ENCODE results near the gene MAN2B2.

Gene MAN2B2

GRCh38 chr4:6640292-6641163, 65.5 kb downstream of the MAN2B2 start, which contains the start of gene MRFAP1:
MRFAP1 (plus strand) TSS chr4:6640685; CDS start chr4:6640863, 178 bp downstream.
- H3K4me2 ChIP-seq (ENCODE audit: low read length): peak within 1 kb of the TSS; percentile 92
- peak within 1 kb of the TSS; percentile 92 for H3K27ac ChIP-seq (ENCODE audit: low read length)
- H3K9me3 ChIP-seq (ENCODE audit: insufficient read depth, low read length): no peaks in the 10 kb centered on the region
- H3K27me3 ChIP-seq (ENCODE audit: low read depth, low read length): no peaks in the 10 kb centered on the region
- H3K9ac ChIP-seq (ENCODE audit: low read length): peak within 1 kb of the TSS; percentile 92
- peak within 1 kb of the TSS; percentile 92 for H3K4me3 ChIP-seq (ENCODE audit: low read length)
- no peak for TF ChIP-seq EZH2phosphoT487 (IDR thresholded peaks at IDR 0.05; ENCODE audit: low read depth)
- TF ChIP-seq, protein P1, sequence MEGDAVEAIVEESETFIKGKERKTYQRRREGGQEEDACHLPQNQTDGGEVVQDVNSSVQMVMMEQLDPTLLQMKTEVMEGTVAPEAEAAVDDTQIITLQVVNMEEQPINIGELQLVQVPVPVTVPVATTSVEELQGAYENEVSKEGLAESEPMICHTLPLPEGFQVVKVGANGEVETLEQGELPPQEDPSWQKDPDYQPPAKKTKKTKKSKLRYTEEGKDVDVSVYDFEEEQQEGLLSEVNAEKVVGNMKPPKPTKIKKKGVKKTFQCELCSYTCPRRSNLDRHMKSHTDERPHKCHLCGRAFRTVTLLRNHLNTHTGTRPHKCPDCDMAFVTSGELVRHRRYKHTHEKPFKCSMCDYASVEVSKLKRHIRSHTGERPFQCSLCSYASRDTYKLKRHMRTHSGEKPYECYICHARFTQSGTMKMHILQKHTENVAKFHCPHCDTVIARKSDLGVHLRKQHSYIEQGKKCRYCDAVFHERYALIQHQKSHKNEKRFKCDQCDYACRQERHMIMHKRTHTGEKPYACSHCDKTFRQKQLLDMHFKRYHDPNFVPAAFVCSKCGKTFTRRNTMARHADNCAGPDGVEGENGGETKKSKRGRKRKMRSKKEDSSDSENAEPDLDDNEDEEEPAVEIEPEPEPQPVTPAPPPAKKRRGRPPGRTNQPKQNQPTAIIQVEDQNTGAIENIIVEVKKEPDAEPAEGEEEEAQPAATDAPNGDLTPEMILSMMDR (IDR thresholded peaks at IDR 0.05; ENCODE audit: low read depth, low read length): no peak
- peaks cover 22% of the 10 kb centered on the region for H4K20me1 ChIP-seq (ENCODE audit: insufficient read depth, low read length)
- H2AFZ ChIP-seq (ENCODE audit: low read depth, low read length): peak within 1 kb of the TSS; percentile 93
- H3K36me3 ChIP-seq (replicated peaks; ENCODE audit: low read depth, low read length): peaks cover 29% of the 10 kb centered on the region
- H3K4me1 ChIP-seq (ENCODE audit: low read length): peaks cover 9% of the 10 kb centered on the region
- H3K79me2 ChIP-seq (ENCODE audit: low read length): peaks cover 35% of the 10 kb centered on the region

DNA sequence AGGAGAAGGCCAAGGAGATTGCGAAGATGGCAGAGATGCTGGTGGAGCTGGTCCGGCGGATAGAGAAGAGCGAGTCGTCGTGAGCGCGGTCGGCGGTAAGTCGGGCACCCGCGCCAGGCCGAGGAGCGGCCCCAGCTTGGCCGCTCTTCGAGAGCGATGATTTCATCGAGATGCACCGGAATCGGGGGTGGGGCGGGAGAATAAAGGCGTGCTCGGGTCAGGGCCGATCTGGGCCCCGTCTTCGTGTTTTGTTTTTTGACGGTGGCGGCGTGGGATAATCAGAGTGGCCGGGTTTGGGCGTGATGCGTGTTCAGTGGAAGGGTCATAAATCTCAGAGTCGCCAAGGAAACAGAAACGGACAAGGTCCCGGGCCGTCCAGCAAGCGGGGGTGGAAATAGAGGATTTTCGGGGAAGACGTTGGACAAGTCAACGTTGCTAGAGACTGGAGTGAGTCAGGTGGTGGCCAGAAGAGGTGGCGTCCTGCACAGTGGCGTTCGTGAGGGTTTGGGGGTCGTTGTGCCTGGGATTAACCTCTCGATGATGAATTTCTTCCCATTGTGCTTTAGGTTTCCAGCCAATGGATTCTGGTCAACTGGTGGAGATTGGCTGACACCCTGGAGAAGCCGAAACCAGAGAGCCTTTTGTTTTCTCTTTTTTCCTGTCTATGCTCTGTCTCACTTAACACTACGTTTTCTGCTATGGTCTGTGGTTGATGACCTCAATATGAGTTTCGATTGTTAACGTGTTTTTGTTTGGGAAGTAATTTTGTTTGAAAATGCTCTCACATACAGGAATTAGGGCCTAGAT, 66.4 kb downstream of the MAN2B2 start:
- Histone ChIP-seq H3K9ac (ENCODE audit: low read length) (peak overlapping the region; percentile 92), H3K79me2 (ENCODE audit: low read length) (peaks cover 35% of the 10 kb centered on the region), H4K20me1 (ENCODE audit: insufficient read depth, low read length) (peaks cover 22% of the 10 kb centered on the region), H2AFZ (ENCODE audit: low read depth, low read length) (no peak overlapping the region), H3K27me3 (ENCODE audit: low read depth, low read length) (no peaks in the 10 kb centered on the region), H3K27ac (ENCODE audit: low read length) (peak overlapping the region; percentile 92), H3K36me3 (replicated peaks; ENCODE audit: low read depth, low read length) (peaks cover 29% of the 10 kb centered on the region), H3K4me1 (ENCODE audit: low read length) (peaks cover 9% of the 10 kb centered on the region), H3K9me3 (ENCODE audit: insufficient read depth, low read length) (no peaks in the 10 kb centered on the region), H3K4me2 (ENCODE audit: low read length) (peak overlapping the region; percentile 92), H3K4me3 (ENCODE audit: low read length) (peak overlapping the region; percentile 92)
- no peak for TF ChIP-seq EZH2phosphoT487 (IDR thresholded peaks at IDR 0.05; ENCODE audit: low read depth)
- TF ChIP-seq, protein P1 (IDR thresholded peaks at IDR 0.05; ENCODE audit: low read depth, low read length): no peak

- H3K4me1 ChIP-seq (ENCODE audit: low read length): peaks cover 9% of the 10 kb centered on the region
- H2AFZ ChIP-seq (ENCODE audit: low read depth, low read length): no peak overlapping the region
- no peaks in the 10 kb centered on the region for H3K9me3 ChIP-seq (ENCODE audit: insufficient read depth, low read length)
- TF ChIP-seq, protein P1 (IDR thresholded peaks at IDR 0.05; ENCODE audit: low read depth, low read length): no peak
- TF ChIP-seq EZH2phosphoT487 (IDR thresholded peaks at IDR 0.05; ENCODE audit: low read depth): no peak
- H3K4me2 ChIP-seq (ENCODE audit: low read length): peak overlapping the region; percentile 92
- peak overlapping the region; percentile 92 for H3K9ac ChIP-seq (ENCODE audit: low read length)
- H3K79me2 ChIP-seq (ENCODE audit: low read length): peaks cover 35% of the 10 kb centered on the region
- H4K20me1 ChIP-seq (ENCODE audit: insufficient read depth, low read length): peaks cover 22% of the 10 kb centered on the region
- peaks cover 29% of the 10 kb centered on the region for H3K36me3 ChIP-seq (replicated peaks; ENCODE audit: low read depth, low read length)
- H3K27me3 ChIP-seq (ENCODE audit: low read depth, low read length): no peaks in the 10 kb centered on the region
- H3K27ac ChIP-seq (ENCODE audit: low read length): no peak overlapping the region
- peak overlapping the region; percentile 92 for H3K4me3 ChIP-seq (ENCODE audit: low read length)
Measured at GRCh38 chr4:6641971-6642320, 67.0 kb downstream of the MAN2B2 start.
